Activated CD8-positive, alpha-beta memory T cell treated with anti-CD3 and anti-CD28 coated beads, Interleukin-2, amount 50 U/mL, for 24 hours (primary cell): Measurements from ENCODE around the gene LOXHD1.

Experiments
- DNase-seq: peaks from one replicate; pipeline ENCODE4 v3.0.0-alpha.2; 2020; ENCODE audit errors: extremely low read depth

Gene LOXHD1

GRCh38 chr18:46547520-46547919 is 109.5 kb downstream of the LOXHD1 start:
- DNase-seq = no peak

GRCh38 chr18:46546111-46546640 is 110.8 kb downstream of the LOXHD1 start:
- DNase-seq = no peak

GRCh38 chr18:46542545-46542944 is 114.5 kb downstream of the LOXHD1 start:
- DNase-seq = no peak

- no peak for DNase-seq
Measured at GRCh38 chr18:46541626-46542189, 115.3 kb downstream of the LOXHD1 start.

- no peak for DNase-seq
Measured at GRCh38 chr18:46538376-46538775, 118.6 kb downstream of the LOXHD1 start.

GRCh38 chr18:46536215-46536874 is 120.7 kb downstream of the LOXHD1 start:
- no peak for DNase-seq

- no peak for DNase-seq
Measured at GRCh38 chr18:46531482-46531881, 125.5 kb downstream of the LOXHD1 start.

- no peak for DNase-seq
Measured at GRCh38 chr18:46528037-46528436, 129.0 kb downstream of the LOXHD1 start.

- no peak for DNase-seq
Measured at GRCh38 chr18:46519870-46520269, 137.2 kb downstream of the LOXHD1 start.

GRCh38 chr18:46518438-46518837 is 138.6 kb downstream of the LOXHD1 start:
- DNase-seq = no peak

GRCh38 chr18:46516555-46516954 is 140.5 kb downstream of the LOXHD1 start:
- no peak for DNase-seq

- DNase-seq = no peak
Measured at GRCh38 chr18:46510386-46510785, 146.6 kb downstream of the LOXHD1 start.

- DNase-seq = no peak
Measured at GRCh38 chr18:46509530-46509929, 147.5 kb downstream of the LOXHD1 start.

- no peak for DNase-seq
Measured at GRCh38 chr18:46506974-46507586, 149.9 kb downstream of the LOXHD1 start.

GRCh38 chr18:46502444-46502843 is 154.6 kb downstream of the LOXHD1 start:
- no peak for DNase-seq

GRCh38 chr18:46497129-46497528 is 159.9 kb downstream of the LOXHD1 start:
- no peak for DNase-seq

- DNase-seq = no peak
Measured at GRCh38 chr18:46488471-46489213, 168.4 kb downstream of the LOXHD1 start.

- no peak for DNase-seq
Measured at GRCh38 chr18:46485675-46486194, 171.3 kb downstream of the LOXHD1 start.

- DNase-seq = no peak
Measured at GRCh38 chr18:46484971-46485370, 172.0 kb downstream of the LOXHD1 start.

GRCh38 chr18:46482831-46483230 is 174.2 kb downstream of the LOXHD1 start:
- DNase-seq = no peak

GRCh38 chr18:46481847-46482245 is 175.2 kb downstream of the LOXHD1 start:
- DNase-seq = no peak
